Osteocyte (in vitro differentiated cells): ENCODE data around the gene PIK3CG. TPM values are rescaled to one million over a fixed set of nuclear protein-coding genes. Genes with fewer than 3 reads are reported as not detected.

Source experiments
- DNase-seq: peaks from one replicate; pipeline ENCODE4 v3.0.0; 2021; ENCODE audit warnings: mixed read lengths; ENCODE audit not compliant: unreplicated experiment; ENCODE audit errors: extremely low spot score
- H3K27ac Mint-ChIP-seq: one replicate; pipeline ENCODE4 v1.8.0; 2021; ENCODE audit warnings: mild to moderate bottlenecking, mixed read lengths; ENCODE audit not compliant: unreplicated experiment
- H3K27me3 Mint-ChIP-seq: one replicate; pipeline ENCODE4 v1.8.0; 2021; ENCODE audit warnings: mixed read lengths; ENCODE audit not compliant: unreplicated experiment
- H3K36me3 Mint-ChIP-seq: one replicate; pipeline ENCODE4 v1.8.0; 2021; ENCODE audit warnings: mixed read lengths; ENCODE audit not compliant: unreplicated experiment
- H3K4me1 Mint-ChIP-seq: one replicate; pipeline ENCODE4 v1.8.0; 2021; ENCODE audit warnings: mixed read lengths; ENCODE audit not compliant: unreplicated experiment
- H3K4me3 Mint-ChIP-seq: one replicate; pipeline ENCODE4 v1.8.0; 2021; ENCODE audit warnings: mild to moderate bottlenecking, moderate library complexity, mixed read lengths; ENCODE audit not compliant: unreplicated experiment
- H3K9me3 Mint-ChIP-seq: one replicate; pipeline ENCODE4 v1.8.0; 2021; ENCODE audit warnings: mixed read lengths; ENCODE audit not compliant: unreplicated experiment
- long read RNA-seq: library from polyadenylated mRNA; unstranded; transcript quantifications from one replicate; pipeline ENCODE4 v2.0.0, GENCODE V29; 2021
- total RNA-seq: library from RNA; stranded (reverse); gene quantifications from 2 replicates; pipeline ENCODE4 v1.2.1, GENCODE V29; 2021
- TF ChIP-seq, protein P1 (sequence below): fragments of 200-600 bp; sonication (generic); IDR thresholded peaks from 2 replicates; pipeline ENCODE4 v1.5.0; 2021; ENCODE audit warnings: antibody characterized with exemption, mild to moderate bottlenecking, moderate library complexity

Gene PIK3CG
- total RNA-seq: not detected in 2 replicates
- long read RNA-seq: 0 reads

GRCh38 chr7:106865130-106866041 lies at the start of gene PIK3CG:
TSS of gene PIK3CG (plus strand) at chr7:106865282. CDS start at chr7:106867562, 2,280 bp downstream.
- Mint-ChIP-seq H3K9me3 (no peaks in the 10 kb centered on the region), H3K36me3 (no peaks in the 10 kb centered on the region), H3K27me3 (no peaks in the 10 kb centered on the region), H3K4me3 (no peak within 1 kb of the TSS), H3K27ac (no peak within 1 kb of the TSS), H3K4me1 (no peaks in the 10 kb centered on the region)
- TF ChIP-seq, protein P1, sequence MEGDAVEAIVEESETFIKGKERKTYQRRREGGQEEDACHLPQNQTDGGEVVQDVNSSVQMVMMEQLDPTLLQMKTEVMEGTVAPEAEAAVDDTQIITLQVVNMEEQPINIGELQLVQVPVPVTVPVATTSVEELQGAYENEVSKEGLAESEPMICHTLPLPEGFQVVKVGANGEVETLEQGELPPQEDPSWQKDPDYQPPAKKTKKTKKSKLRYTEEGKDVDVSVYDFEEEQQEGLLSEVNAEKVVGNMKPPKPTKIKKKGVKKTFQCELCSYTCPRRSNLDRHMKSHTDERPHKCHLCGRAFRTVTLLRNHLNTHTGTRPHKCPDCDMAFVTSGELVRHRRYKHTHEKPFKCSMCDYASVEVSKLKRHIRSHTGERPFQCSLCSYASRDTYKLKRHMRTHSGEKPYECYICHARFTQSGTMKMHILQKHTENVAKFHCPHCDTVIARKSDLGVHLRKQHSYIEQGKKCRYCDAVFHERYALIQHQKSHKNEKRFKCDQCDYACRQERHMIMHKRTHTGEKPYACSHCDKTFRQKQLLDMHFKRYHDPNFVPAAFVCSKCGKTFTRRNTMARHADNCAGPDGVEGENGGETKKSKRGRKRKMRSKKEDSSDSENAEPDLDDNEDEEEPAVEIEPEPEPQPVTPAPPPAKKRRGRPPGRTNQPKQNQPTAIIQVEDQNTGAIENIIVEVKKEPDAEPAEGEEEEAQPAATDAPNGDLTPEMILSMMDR: no peak
- no peak for DNase-seq

GRCh38 chr7:106817098-106817497 lies 48.0 kb upstream of the PIK3CG start:
- Mint-ChIP-seq H3K27ac (no peak overlapping the region), H3K4me3 (no peak overlapping the region), H3K36me3 (no peaks in the 10 kb centered on the region), H3K27me3 (peaks cover 7% of the 10 kb centered on the region), H3K4me1 (no peaks in the 10 kb centered on the region), H3K9me3 (no peaks in the 10 kb centered on the region)
- peak; percentile 49 for DNase-seq
- TF ChIP-seq, protein P1: no peak

GRCh38 chr7:106818736-106819135 lies 46.3 kb upstream of the PIK3CG start:
- no peak overlapping the region for H3K27ac Mint-ChIP-seq
- no peak overlapping the region for H3K4me3 Mint-ChIP-seq
- TF ChIP-seq, protein P1: no peak
- no peaks in the 10 kb centered on the region for H3K4me1 Mint-ChIP-seq
- no peaks in the 10 kb centered on the region for H3K9me3 Mint-ChIP-seq
- peaks cover 7% of the 10 kb centered on the region for H3K27me3 Mint-ChIP-seq
- H3K36me3 Mint-ChIP-seq: no peaks in the 10 kb centered on the region
- DNase-seq: no peak

DNA sequence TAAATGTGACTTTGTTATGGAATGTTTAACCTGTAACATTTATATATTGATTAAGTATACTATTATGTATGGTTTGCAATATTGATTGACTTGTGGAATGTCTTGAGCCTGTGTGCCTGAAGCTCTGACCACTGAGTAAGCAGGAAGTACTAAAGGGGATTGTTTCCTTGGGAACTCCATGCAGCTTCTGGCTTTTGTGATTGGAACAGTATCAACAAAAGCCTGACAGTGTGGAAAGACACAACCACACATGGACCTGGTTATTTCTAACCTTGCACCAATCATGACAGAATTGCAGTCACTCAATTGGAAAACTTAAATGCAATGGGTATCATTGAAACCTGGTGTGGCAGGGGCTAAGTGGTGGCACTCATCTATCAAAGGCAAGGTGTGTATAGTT lies 45.5 kb upstream of the PIK3CG start:
- Mint-ChIP-seq H3K27ac (no peak overlapping the region), H3K27me3 (peaks cover 2% of the 10 kb centered on the region), H3K4me1 (no peaks in the 10 kb centered on the region), H3K9me3 (no peaks in the 10 kb centered on the region), H3K4me3 (no peak overlapping the region), H3K36me3 (no peaks in the 10 kb centered on the region)
- DNase-seq: no peak
- TF ChIP-seq, protein P1: no peak
